GM19023 (cell line): ENCODE data around the gene NCEH1.
"Not testable (repeated sequence)": the region's sequence is repeated elsewhere in the genome, so short reads cannot be mapped to it uniquely, and the experiment has no call there.

Experiments used
- ATAC-seq: cut with Tn5 transposase; IDR thresholded peaks from one replicate; pipeline ENCODE4 v1.9.1; 2021; ENCODE audit warnings: mild to moderate bottlenecking, moderate library complexity; ENCODE audit not compliant: unreplicated experiment

The NCEH1 gene

GRCh38 chr3:172707967-172708366 is 2.9 kb downstream of the NCEH1 start:
- no peak for ATAC-seq

DNA sequence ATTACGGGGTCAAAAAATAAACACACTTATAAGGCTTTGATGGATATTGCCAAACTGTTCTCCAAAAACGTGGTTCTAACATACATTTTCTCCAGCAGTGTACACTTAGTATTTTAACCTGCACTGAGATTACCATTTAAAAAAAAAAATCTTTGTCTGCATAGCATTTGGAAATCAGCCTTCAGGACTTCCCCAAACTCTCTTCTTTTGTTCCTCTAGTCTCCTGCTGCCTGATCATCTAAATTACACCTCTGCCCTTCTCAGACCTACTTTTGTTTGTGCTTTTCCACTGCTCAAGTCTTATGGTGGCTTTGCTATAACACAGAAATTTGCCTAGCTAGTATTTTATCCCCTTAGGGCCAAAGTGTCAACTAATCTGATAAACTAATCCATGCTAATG is 3.8 kb downstream of the NCEH1 start:
- ATAC-seq = no peak

DNA sequence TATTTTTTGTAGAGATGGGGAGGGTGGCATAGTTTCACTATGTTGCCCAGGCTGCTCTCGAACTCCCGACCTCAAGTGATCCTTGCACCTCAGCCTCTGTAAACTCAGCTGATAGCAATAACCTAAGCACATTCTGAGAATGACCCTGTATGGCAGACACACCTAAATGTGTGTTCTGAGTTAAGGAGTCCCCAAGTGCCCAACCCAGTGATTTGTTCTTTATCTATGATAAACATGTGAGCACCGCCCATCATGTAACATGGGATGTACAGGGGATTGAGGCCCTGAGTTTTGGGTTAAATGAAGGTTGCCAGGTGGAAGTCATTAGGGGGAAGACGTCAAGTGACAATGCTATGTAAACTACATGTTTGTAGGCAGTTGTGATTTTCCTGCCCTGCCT is 5.7 kb downstream of the NCEH1 start:
- ATAC-seq = no peak

DNA sequence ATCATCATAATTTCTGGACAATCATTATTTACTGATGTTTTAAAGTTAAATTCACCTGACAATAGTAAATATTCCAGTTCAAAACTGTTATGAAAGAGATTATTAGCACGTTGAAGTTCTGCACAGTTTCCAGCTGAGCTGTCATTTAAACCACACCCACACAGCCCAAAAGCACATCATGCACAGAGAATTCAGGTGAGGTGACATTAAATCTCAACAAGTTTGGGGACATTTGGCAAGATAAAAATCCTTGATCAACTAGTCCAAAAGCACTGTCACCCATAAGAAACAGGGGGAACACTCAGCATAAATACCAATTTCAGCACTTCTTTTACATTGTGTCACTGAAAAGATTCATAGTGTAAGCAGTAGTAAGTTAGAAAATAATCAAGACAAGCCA is 6.9 kb downstream of the NCEH1 start:
- ATAC-seq = no peak

- ATAC-seq = not testable (repeated sequence)
These were observed 8.1 kb downstream of the NCEH1 start for GRCh38 chr3:172702731-172703130.

DNA sequence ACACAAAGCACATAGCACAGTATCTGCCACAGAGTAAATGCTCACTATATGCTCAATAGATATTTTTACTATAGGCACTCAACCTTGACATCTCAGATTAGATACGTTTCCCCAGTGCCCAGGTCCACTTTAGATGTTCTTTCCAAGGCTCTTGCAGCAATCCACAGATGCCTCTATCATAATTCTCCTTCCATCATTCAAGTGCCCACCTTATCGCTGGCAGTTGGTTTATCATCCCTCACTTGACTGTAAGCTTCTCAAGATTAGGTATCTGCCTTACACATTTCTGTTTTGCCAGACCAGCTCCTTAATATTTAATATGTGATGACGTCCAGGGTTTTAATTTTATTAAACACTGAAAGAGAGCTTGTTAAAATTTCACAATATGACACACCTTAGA is 8.6 kb downstream of the NCEH1 start:
- ATAC-seq = no peak

DNA sequence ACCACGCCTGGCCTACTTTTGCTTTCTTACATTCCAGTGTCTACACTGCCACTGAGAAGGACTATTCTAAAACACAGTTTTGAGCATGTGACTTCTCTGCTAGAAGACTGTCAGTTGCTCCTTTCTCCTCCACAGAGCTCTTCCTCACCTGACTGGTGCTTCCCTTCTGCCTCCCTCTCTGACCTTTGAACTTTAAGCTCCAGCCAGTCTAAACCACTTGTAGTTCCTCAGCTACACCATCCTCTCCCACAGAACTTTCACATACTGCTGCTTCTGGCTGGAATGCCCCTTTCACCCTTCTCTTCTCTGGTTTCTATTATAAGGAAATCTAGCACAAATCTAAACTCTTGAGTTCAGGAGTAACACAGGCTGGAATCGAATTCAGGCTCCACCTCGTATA is 9.1 kb downstream of the NCEH1 start:
- no peak for ATAC-seq

- ATAC-seq = no peak
These were observed 9.9 kb downstream of the NCEH1 start for GRCh38 chr3:172700936-172701455.

GRCh38 chr3:172700256-172700655 is 10.6 kb downstream of the NCEH1 start:
- no peak for ATAC-seq

GRCh38 chr3:172699031-172699430 is 11.8 kb downstream of the NCEH1 start:
- no peak for ATAC-seq

GRCh38 chr3:172698631-172699030 is 12.2 kb downstream of the NCEH1 start:
- ATAC-seq = no peak

GRCh38 chr3:172697558-172697957 is 13.3 kb downstream of the NCEH1 start:
- ATAC-seq = no peak

DNA sequence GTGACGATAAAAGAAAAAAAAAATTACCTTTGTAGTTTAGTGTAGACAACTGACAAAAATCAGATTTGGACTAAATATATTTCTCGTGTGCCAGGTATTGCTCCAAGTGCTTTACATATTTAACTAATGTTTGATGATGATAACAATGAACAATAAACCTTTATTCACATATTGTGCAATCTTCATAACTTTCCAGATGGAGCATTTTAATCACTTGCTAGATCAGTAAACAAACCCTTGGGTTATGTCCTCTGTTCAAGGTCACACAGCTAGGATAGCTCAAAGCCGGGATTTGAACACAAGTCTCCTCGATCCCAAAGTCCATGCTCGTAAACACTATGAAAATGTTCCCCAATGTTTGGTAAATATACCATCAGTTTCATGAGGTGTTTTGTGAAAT is 14.5 kb downstream of the NCEH1 start:
- no peak for ATAC-seq

- no peak for ATAC-seq
These were observed 16.2 kb downstream of the NCEH1 start for GRCh38 chr3:172694573-172695246.

DNA sequence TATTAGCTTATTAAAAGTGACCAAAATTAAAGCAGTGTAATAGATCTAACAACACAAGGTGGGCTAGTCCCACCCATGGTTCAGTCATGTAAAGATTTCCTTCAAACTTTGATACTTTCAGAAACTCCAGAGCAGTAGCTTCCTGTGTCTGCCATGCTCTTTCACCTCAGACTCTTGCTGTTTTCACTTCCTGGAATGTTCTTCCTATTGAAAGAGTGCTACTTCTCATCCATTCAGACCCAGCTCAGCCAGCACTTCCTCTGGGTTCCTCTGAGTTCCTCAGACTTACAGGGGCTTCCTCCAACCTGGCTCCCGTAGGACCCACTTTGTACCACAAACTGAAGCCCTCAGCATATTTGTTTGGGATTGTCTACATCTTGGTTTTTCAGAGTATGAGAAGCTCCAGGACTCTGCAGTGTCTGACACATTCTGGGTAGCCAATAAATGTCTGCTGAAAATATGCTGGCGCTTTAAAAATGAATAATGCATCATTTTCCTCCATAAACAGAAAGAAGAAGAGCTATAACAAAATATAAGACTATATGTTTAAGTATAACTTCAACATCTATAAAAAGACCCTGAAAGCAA is 18.0 kb downstream of the NCEH1 start:
- ATAC-seq = no peak

GRCh38 chr3:172690936-172691335 is 19.9 kb downstream of the NCEH1 start:
- no peak for ATAC-seq

GRCh38 chr3:172688588-172688987 is 22.3 kb downstream of the NCEH1 start:
- ATAC-seq = no peak

DNA sequence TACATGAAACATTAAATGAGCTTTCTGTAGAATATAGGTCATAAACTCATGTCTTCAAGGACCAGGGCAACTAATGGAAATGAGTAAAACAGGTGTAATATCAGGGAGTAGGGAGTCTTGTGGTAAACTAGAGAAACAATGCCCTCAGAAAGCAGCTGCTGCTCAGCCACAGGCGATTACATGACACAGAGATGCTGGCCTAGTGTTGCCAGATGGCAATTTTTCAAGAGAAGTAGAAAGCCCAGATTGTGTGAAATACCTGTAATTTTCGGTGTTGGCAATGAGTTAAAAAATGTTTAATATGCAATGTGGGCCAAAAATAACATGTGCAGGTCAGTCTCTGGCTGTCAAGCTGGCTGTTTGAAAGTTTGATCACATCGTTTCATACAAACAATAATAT is 23.4 kb downstream of the NCEH1 start:
- ATAC-seq = no peak

GRCh38 chr3:172685331-172686214 is 25.3 kb downstream of the NCEH1 start:
- ATAC-seq = no peak

DNA sequence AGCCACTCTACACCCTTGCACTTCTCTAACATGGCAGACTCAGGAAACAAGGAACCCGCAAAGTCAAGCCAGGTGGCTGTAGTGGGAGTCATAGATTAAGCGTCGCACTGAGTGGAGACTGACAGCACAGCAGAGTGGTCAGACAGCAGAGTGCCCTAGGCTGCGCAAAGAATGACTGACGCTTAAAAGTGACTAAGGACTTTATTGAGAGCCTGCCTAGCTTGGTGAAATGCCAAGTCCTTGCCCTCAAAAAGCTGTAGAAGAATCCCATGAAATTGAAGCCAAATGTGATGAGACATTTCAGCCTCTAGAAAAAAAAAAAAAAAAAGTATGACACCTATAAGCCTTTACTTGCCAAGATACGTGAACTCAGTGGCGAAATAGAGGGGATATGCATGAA is 30.2 kb downstream of the NCEH1 start:
- no peak for ATAC-seq

DNA sequence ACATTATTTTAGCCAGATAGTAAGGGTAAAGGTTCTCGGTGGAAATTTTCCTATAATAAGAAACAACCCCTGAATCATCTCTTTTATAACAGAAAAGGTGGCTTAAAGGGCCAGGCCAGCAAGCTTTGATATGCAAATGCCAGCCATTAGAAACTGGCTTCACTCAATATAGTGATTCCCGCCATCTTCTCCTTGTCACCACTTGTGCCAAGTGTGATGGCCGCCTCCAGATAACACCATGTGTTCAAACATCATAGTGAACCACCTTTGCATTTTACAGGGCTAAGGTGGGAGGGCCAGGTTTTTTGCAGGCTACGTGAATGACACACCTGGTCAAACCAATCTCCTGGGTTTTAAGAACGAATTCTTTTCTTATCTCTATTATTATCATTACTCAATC is 31.3 kb downstream of the NCEH1 start:
- ATAC-seq = no peak

DNA sequence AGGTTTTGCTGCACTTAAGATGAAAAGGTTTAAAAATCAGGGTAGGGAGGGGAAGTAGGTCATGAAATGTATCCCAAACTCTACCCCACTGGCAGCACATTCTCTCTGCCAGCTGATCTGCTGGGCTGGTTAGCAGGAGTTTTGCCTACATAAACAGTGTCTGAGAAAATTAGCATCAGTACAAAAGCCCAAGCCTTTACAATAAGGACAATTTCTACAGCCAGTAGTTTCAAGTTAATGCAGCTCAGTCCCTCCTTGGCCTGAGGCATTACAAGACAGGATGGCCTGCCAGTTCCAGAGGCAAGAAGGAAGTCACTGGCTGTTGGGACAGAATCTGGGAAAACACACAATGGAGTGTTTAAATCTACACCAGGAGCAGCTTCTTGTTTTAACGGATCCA is 32.8 kb downstream of the NCEH1 start:
- no peak for ATAC-seq
